Measurements from ENCODE around the gene OSBPL10. TPM values are rescaled to one million over a fixed set of nuclear protein-coding genes. Genes with fewer than 3 reads are reported as not detected.

OSBPL10 gene
- total RNA-seq, 1 experiment from 2014 or later, result 74.7 TPM

DNA sequence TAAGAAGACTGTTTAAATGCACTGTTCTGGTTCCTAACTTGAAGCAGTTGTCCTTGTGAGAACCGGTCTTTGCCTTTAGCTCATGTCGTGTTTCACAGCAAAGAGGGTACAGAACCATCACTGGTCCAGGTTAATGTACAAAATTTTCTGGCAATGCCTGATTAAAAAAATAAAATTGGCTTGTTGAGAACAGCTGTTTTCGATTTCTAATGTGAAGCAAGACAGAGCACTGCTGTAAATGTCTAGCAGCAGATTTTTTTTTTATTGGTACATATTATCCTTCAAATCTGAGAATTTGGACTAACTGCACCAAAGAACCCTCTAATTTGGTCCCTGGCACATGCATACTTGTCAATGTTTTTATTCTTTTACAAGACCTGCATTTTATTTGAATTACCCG, 345.0 kb downstream of the OSBPL10 start:
- TF ChIP-seq, protein P1, sequence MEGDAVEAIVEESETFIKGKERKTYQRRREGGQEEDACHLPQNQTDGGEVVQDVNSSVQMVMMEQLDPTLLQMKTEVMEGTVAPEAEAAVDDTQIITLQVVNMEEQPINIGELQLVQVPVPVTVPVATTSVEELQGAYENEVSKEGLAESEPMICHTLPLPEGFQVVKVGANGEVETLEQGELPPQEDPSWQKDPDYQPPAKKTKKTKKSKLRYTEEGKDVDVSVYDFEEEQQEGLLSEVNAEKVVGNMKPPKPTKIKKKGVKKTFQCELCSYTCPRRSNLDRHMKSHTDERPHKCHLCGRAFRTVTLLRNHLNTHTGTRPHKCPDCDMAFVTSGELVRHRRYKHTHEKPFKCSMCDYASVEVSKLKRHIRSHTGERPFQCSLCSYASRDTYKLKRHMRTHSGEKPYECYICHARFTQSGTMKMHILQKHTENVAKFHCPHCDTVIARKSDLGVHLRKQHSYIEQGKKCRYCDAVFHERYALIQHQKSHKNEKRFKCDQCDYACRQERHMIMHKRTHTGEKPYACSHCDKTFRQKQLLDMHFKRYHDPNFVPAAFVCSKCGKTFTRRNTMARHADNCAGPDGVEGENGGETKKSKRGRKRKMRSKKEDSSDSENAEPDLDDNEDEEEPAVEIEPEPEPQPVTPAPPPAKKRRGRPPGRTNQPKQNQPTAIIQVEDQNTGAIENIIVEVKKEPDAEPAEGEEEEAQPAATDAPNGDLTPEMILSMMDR (IDR thresholded peaks at IDR 0.05; ENCODE audit: unreplicated experiment), result no peak
- Mint-ChIP-seq H3K36me3 (ENCODE audit: insufficient read depth, unreplicated experiment) (peaks cover 24% of the 10 kb centered on the region), H3K4me3 (ENCODE audit: low read depth, unreplicated experiment) (no peak overlapping the region), H3K27me3 (ENCODE audit: unreplicated experiment) (no peaks in the 10 kb centered on the region), H3K4me1 (ENCODE audit: low read depth, unreplicated experiment) (no peaks in the 10 kb centered on the region), H3K9me3 (ENCODE audit: low read depth, unreplicated experiment) (no peaks in the 10 kb centered on the region), H3K27ac (ENCODE audit: unreplicated experiment) (no peak overlapping the region)
- intact Hi-C loops (cut with micrococcal nuclease; ENCODE audit: unreplicated experiment), result no loop called here
- no TSS peak for BruUV-seq (replicated peaks)
- CTCF ChIA-PET, result no interaction called here
- DNase-seq, result no peak

DNA sequence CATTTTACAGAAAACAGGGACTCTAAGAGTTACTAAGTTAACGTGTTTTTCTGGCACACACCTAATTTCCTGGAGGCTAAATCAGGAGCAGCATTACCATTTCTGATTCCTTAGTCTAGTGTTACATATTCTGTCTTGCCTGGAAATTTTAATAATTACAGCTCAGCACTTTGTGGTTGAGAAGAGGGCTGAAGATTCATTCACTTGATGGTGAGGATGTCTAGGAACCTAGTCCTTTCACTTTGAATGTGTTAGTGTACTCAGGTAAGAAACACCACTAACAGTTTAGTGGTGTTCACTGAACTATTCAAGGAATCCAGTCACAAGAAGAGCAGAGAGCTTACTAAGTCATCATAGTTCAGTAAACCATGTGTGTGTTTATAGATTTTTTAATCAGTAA, 345.5 kb downstream of the OSBPL10 start:
- Mint-ChIP-seq H3K4me3 (ENCODE audit: low read depth, unreplicated experiment) (no peak overlapping the region), H3K36me3 (ENCODE audit: insufficient read depth, unreplicated experiment) (peaks cover 24% of the 10 kb centered on the region), H3K9me3 (ENCODE audit: low read depth, unreplicated experiment) (no peaks in the 10 kb centered on the region), H3K27me3 (ENCODE audit: unreplicated experiment) (no peaks in the 10 kb centered on the region), H3K4me1 (ENCODE audit: low read depth, unreplicated experiment) (no peaks in the 10 kb centered on the region), H3K27ac (ENCODE audit: unreplicated experiment) (no peak overlapping the region)
- no peak for DNase-seq
- BruUV-seq (replicated peaks), result no TSS peak
- CTCF ChIA-PET, result no interaction called here
- TF ChIP-seq, protein P1 (IDR thresholded peaks at IDR 0.05; ENCODE audit: unreplicated experiment), result no peak
- intact Hi-C loops (cut with micrococcal nuclease; ENCODE audit: unreplicated experiment), result no loop called here

DNA sequence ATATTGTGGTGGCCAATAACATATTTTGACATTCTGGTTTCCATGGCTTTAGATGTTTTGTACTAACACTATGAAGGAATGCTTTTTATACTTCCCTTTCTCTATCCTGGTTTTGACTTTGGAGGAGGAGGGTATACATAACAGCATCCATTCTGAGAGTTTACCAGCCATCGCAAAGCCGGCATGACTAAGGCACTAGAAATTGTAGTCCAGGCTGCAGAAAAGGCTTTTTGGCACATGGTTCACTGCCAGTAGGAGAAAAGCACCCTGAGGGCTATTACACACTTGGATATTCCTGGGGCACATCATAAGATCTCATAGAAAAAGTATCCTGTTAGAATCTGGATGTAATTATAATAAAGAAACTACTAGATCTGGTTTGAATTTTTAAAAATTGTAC, 346.6 kb downstream of the OSBPL10 start:
- TF ChIP-seq, protein P1 (IDR thresholded peaks at IDR 0.05; ENCODE audit: unreplicated experiment), result no peak
- no peaks in the 10 kb centered on the region for H3K4me1 Mint-ChIP-seq (ENCODE audit: low read depth, unreplicated experiment)
- H3K4me3 Mint-ChIP-seq (ENCODE audit: low read depth, unreplicated experiment), result no peak overlapping the region
- intact Hi-C loops (cut with micrococcal nuclease; ENCODE audit: unreplicated experiment), result no loop called here
- no peak for DNase-seq
- CTCF ChIA-PET, result no interaction called here
- H3K27me3 Mint-ChIP-seq (ENCODE audit: unreplicated experiment), result no peaks in the 10 kb centered on the region
- H3K9me3 Mint-ChIP-seq (ENCODE audit: low read depth, unreplicated experiment), result no peaks in the 10 kb centered on the region
- peaks cover 30% of the 10 kb centered on the region for H3K36me3 Mint-ChIP-seq (ENCODE audit: insufficient read depth, unreplicated experiment)
- BruUV-seq (replicated peaks), result no TSS peak
- no peak overlapping the region for H3K27ac Mint-ChIP-seq (ENCODE audit: unreplicated experiment)

DNA sequence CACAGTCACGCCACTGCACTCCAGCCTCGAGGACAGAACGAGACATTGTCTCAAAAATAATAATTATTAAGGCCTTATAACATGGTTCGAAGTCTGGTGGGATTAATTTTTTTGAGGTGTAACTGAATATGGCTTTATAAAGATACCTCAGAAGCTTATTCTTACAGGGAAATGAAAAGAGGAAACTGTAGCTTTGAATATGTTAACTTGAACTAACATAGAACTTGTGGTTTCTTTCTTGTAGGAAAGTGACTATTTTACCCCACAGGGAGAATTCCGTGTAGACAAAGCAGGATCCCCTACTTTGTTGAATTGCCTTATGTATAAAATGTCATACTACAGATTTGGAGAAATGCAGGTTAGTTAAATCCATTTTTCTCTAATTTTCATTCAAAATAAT, 352.0 kb downstream of the OSBPL10 start:
- no TSS peak for BruUV-seq (replicated peaks)
- TF ChIP-seq, protein P1 (IDR thresholded peaks at IDR 0.05; ENCODE audit: unreplicated experiment), result no peak
- H3K4me1 Mint-ChIP-seq (ENCODE audit: low read depth, unreplicated experiment), result no peaks in the 10 kb centered on the region
- H3K27me3 Mint-ChIP-seq (ENCODE audit: unreplicated experiment), result no peaks in the 10 kb centered on the region
- no peak overlapping the region for H3K4me3 Mint-ChIP-seq (ENCODE audit: low read depth, unreplicated experiment)
- H3K9me3 Mint-ChIP-seq (ENCODE audit: low read depth, unreplicated experiment), result no peaks in the 10 kb centered on the region
- DNase-seq, result no peak
- H3K27ac Mint-ChIP-seq (ENCODE audit: unreplicated experiment), result no peak overlapping the region
- CTCF ChIA-PET, result no interaction called here
- peaks cover 40% of the 10 kb centered on the region for H3K36me3 Mint-ChIP-seq (ENCODE audit: insufficient read depth, unreplicated experiment)
- intact Hi-C loops (cut with micrococcal nuclease; ENCODE audit: unreplicated experiment), result no loop called here

DNA sequence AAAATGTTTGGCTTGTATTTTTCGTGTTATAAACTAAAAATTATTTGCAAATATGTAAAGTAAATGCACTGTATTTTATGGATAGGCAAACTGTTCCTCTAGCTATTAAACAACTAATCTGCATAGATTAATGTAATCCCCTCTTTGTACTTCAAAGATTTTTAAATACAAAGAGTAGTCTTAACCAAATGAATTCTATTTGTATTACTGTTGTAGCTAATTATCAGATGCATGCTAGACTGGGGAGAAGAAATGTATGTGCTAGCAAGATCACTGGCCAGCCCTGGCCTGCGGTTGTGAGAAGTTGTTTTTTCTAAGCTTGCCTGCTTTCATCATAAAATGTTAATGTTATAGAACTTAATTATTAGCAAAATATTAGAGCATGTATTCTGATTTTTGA, 355.7 kb downstream of the OSBPL10 start:
- Mint-ChIP-seq H3K4me1 (ENCODE audit: low read depth, unreplicated experiment) (no peaks in the 10 kb centered on the region), H3K4me3 (ENCODE audit: low read depth, unreplicated experiment) (no peak overlapping the region)
- CTCF ChIA-PET, result no interaction called here

More for the DNA sequence above, 355.7 kb downstream of the OSBPL10 start:
- Mint-ChIP-seq H3K9me3 (ENCODE audit: low read depth, unreplicated experiment) (no peaks in the 10 kb centered on the region), H3K36me3 (ENCODE audit: insufficient read depth, unreplicated experiment) (peaks cover 32% of the 10 kb centered on the region), H3K27me3 (ENCODE audit: unreplicated experiment) (no peaks in the 10 kb centered on the region), H3K27ac (ENCODE audit: unreplicated experiment) (no peak overlapping the region)
- intact Hi-C loops (cut with micrococcal nuclease; ENCODE audit: unreplicated experiment), result no loop called here
- DNase-seq, result no peak
- no TSS peak for BruUV-seq (replicated peaks)
- TF ChIP-seq, protein P1 (IDR thresholded peaks at IDR 0.05; ENCODE audit: unreplicated experiment), result no peak
